H9 (cell line): Measurements from ENCODE around the gene C17orf78. TPM values are rescaled to one million over a fixed set of nuclear protein-coding genes. Genes with fewer than 3 reads are reported as not detected.

Experiments
- DNase-seq: peaks from one replicate; pipeline ENCODE4 v3.0.0-alpha.2; 2017
- H2AFZ ChIP-seq: one replicate; pipeline ENCODE4 v1.6.1; 2013; ENCODE audit warnings: mild to moderate bottlenecking, low read length, control low read depth, moderate library complexity
- H2AK5ac ChIP-seq: 2 replicates; pipeline ENCODE4 v1.6.1; 2013; ENCODE audit warnings: low read length, control low read depth, mixed read lengths; ENCODE audit not compliant: insufficient read length
- H2BK120ac ChIP-seq: one replicate; pipeline ENCODE4 v1.6.1; 2013; ENCODE audit warnings: low read depth, mild to moderate bottlenecking, low read length, control low read depth, inconsistent platforms; ENCODE audit not compliant: poor library complexity, severe bottlenecking
- H2BK12ac ChIP-seq: 2 replicates; pipeline ENCODE4 v1.6.1; 2013; ENCODE audit warnings: low read length, control low read depth, mixed read lengths, low read depth; ENCODE audit not compliant: insufficient read length
- H2BK15ac ChIP-seq: 2 replicates; pipeline ENCODE4 v1.6.1; 2013; ENCODE audit warnings: low read depth, low read length, control low read depth
- H2BK20ac ChIP-seq: one replicate; pipeline ENCODE4 v1.6.1; 2013; ENCODE audit warnings: low read depth, mild to moderate bottlenecking, low read length, control low read depth, inconsistent platforms; ENCODE audit not compliant: poor library complexity, severe bottlenecking
- H2BK5ac ChIP-seq: 2 replicates; pipeline ENCODE4 v1.6.1; 2013; ENCODE audit warnings: low read length, control low read depth, mixed read lengths; ENCODE audit not compliant: insufficient read length
- H3K14ac ChIP-seq: 2 replicates; pipeline ENCODE4 v1.6.1; 2013; ENCODE audit warnings: low read length, control low read depth; ENCODE audit not compliant: insufficient read depth
- H3K18ac ChIP-seq: 2 replicates; pipeline ENCODE4 v1.6.1; 2013; ENCODE audit warnings: low read depth, mild to moderate bottlenecking, mixed read lengths, low read length, control low read depth; ENCODE audit not compliant: insufficient read length
- H3K23ac ChIP-seq: 2 replicates; pipeline ENCODE4 v1.6.1; 2013; ENCODE audit warnings: low read length, control low read depth, mixed read lengths, low read depth; ENCODE audit not compliant: insufficient read length
- H3K23me2 ChIP-seq: 2 replicates; pipeline ENCODE4 v1.6.1; 2013; ENCODE audit warnings: low read depth, mild to moderate bottlenecking, mixed read lengths, low read length, control low read depth; ENCODE audit not compliant: insufficient read length, poor library complexity, severe bottlenecking
- H3K27ac ChIP-seq: 2 replicates; pipeline ENCODE4 v1.5.1; 2013; ENCODE audit warnings: low read length, control low read depth, mixed read lengths, low read depth; ENCODE audit not compliant: insufficient read length
- H3K27me3 ChIP-seq: 2 replicates; pipeline ENCODE4 v1.6.1; 2013; ENCODE audit warnings: low read length, control low read depth, inconsistent platforms; ENCODE audit not compliant: insufficient read depth
- H3K4ac ChIP-seq: 2 replicates; pipeline ENCODE4 v1.6.1; 2013; ENCODE audit warnings: low read depth, mild to moderate bottlenecking, control low read depth, inconsistent platforms, low read length, moderate library complexity
- H3K4me1 ChIP-seq: 2 replicates; pipeline ENCODE4 v1.6.1; 2013; ENCODE audit warnings: low read length, control low read depth, inconsistent platforms; ENCODE audit not compliant: insufficient read depth
- H3K4me2 ChIP-seq: 2 replicates; pipeline ENCODE4 v1.6.1; 2013; ENCODE audit warnings: low read length, control low read depth, mixed read lengths; ENCODE audit not compliant: insufficient read length, insufficient read depth
- H3K56ac ChIP-seq: 2 replicates; pipeline ENCODE4 v1.6.1; 2013; ENCODE audit warnings: low read depth, mild to moderate bottlenecking, mixed read lengths, low read length, control low read depth; ENCODE audit not compliant: insufficient read length
- H3K79me1 ChIP-seq: 2 replicates; pipeline ENCODE4 v1.6.1; 2013; ENCODE audit warnings: low read depth, mild to moderate bottlenecking, moderate library complexity, low read length, control low read depth, inconsistent platforms; ENCODE audit not compliant: insufficient read depth, poor library complexity, severe bottlenecking
- H3K79me2 ChIP-seq: 2 replicates; pipeline ENCODE4 v1.6.1; 2013; ENCODE audit warnings: low read length, control low read depth, inconsistent platforms; ENCODE audit not compliant: insufficient read depth
- H3K9ac ChIP-seq: 2 replicates; pipeline ENCODE4 v1.6.1; 2013; ENCODE audit warnings: low read length, control low read depth, mixed read lengths; ENCODE audit not compliant: insufficient read length; ENCODE audit errors: extremely low read depth
- H3K9me3 ChIP-seq: one replicate; pipeline ENCODE4 v1.6.1; 2013; ENCODE audit warnings: low read depth, low read length, inconsistent platforms; ENCODE audit not compliant: control insufficient read depth
- H3T11ph ChIP-seq: one replicate; pipeline ENCODE4 v1.6.1; 2013; ENCODE audit warnings: mild to moderate bottlenecking, low read length, control low read depth, inconsistent platforms
- H4K20me1 ChIP-seq: one replicate; pipeline ENCODE4 v1.6.1; 2013; ENCODE audit not compliant: control insufficient read depth, insufficient read length, insufficient read depth
- H4K5ac ChIP-seq: 2 replicates; pipeline ENCODE4 v1.6.1; 2013; ENCODE audit warnings: low read depth, mild to moderate bottlenecking, mixed read lengths, low read length, control low read depth; ENCODE audit not compliant: insufficient read length
- H4K8ac ChIP-seq: replicated peaks from 2 replicates; pipeline ENCODE4 v1.6.1; 2013; ENCODE audit warnings: low read length, control low read depth, mixed read lengths, low read depth; ENCODE audit not compliant: insufficient read length
- H4K91ac ChIP-seq: 2 replicates; pipeline ENCODE4 v1.6.1; 2013; ENCODE audit warnings: low read depth, mild to moderate bottlenecking, moderate library complexity, mixed read lengths, low read length, control low read depth; ENCODE audit not compliant: insufficient read length
- H3K27ac Mint-ChIP-seq, 3 experiments: 2 replicates in 2 of 3; 3 replicates in 1 of 3; pipeline ENCODE4 v1.8.0; 2020 to 2021; ENCODE audit warnings: mixed read lengths in 3 of 3, mild to moderate bottlenecking in 1 of 3, moderate library complexity in 1 of 3
- H3K27me3 Mint-ChIP-seq: 2 replicates; pipeline ENCODE4 v1.8.0; 2021; ENCODE audit warnings: low read depth, mild to moderate bottlenecking, moderate library complexity, mixed read lengths
- H3K36me3 Mint-ChIP-seq, 3 experiments: 2 replicates in 2 of 3; 3 replicates in 1 of 3; pipeline ENCODE4 v1.8.0; 2020 to 2021; ENCODE audit warnings: low read depth in 3 of 3, mixed read lengths in 3 of 3; ENCODE audit not compliant: insufficient read depth in 1 of 3
- H3K4me1 Mint-ChIP-seq, 2 experiments: 2 replicates each; pipeline ENCODE4 v1.8.0; 2020; ENCODE audit warnings: mixed read lengths in 2 of 2
- H3K4me3 Mint-ChIP-seq, 2 experiments: 2 replicates in 1 of 2; 3 replicates in 1 of 2; pipeline ENCODE4 v1.8.0; 2020 to 2021; ENCODE audit warnings: mild to moderate bottlenecking in 2 of 2, mixed read lengths in 2 of 2, moderate library complexity in 1 of 2
- H3K9me3 Mint-ChIP-seq, 2 experiments: 2 replicates in 1 of 2; 3 replicates in 1 of 2; pipeline ENCODE4 v1.8.0; 2020; ENCODE audit warnings: mild to moderate bottlenecking in 2 of 2, mixed read lengths in 2 of 2, moderate library complexity in 1 of 2
- WGBS: extraction: QIAGEN DNeasy Blood & Tissue Kit; methylation state at CpG from one replicate; pipeline ENCODE4 v1.1.7; 2013; ENCODE audit warnings: missing lambda C conversion rate, low lambda C conversion rate, mixed read lengths; ENCODE audit not compliant: insufficient read length; ENCODE audit errors: extremely low coverage; 5-methylcytosine and 5-hydroxymethylcytosine counted together
- total RNA-seq: library from RNA; stranded (reverse); gene quantifications from 2 replicates; pipeline ENCODE4 v1.2.1, GENCODE V29; 2021
- TF ChIP-seq, protein P1 (sequence below): fragments of 200-600 bp; sonication (generic); conservative IDR thresholded peaks from 3 replicates; pipeline ENCODE4 v1.8.0; 2021; ENCODE audit warnings: antibody characterized with exemption, mild to moderate bottlenecking

C17orf78 gene
- total RNA-seq, 1 experiment from 2014 or later = not detected

DNA sequence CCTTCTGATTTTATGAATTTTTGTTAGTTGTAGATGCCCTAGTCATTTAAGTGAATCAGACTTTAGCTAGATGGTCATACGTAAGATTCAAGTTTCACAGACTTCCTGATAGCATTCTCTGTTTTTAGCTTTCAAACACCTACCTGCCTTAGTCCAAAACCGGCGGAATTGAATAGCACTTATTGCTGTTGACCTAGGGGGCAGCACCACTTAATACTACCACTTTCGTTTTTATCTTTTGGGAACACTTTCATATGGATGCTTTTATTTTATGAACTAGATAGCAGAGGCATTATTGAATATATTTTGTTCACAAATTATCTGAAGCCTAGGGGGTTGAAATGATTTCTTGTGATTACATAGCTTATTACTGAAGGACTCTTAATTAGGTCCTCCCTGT lies 62.4 kb downstream of the C17orf78 start:
- Histone ChIP-seq H3K23ac (no peak overlapping the region), H3K27me3 (no peaks in the 10 kb centered on the region), H2AK5ac (no peak overlapping the region), H2BK12ac (no peak overlapping the region), H3K56ac (no peak overlapping the region), H4K5ac (no peak overlapping the region), H2BK120ac (no peak overlapping the region), H3K18ac (no peak overlapping the region), H3K79me1 (peaks cover 2% of the 10 kb centered on the region), H3K4me1 (no peaks in the 10 kb centered on the region), H3K23me2 (no peaks in the 10 kb centered on the region), H3K4me2 (no peak overlapping the region), H3K4ac (no peak overlapping the region), H3K9ac (no peak overlapping the region), H3K9me3 (no peaks in the 10 kb centered on the region), H4K20me1 (no peaks in the 10 kb centered on the region), H3K79me2 (no peaks in the 10 kb centered on the region), H2BK20ac (no peak overlapping the region), H3K27ac (no peak overlapping the region), H2BK5ac (no peak overlapping the region), H3K14ac (no peak overlapping the region), H2AFZ (no peak overlapping the region), H2BK15ac (no peak overlapping the region), H4K91ac (no peak overlapping the region), H3T11ph (no peak overlapping the region), H4K8ac (no peak overlapping the region)
- Mint-ChIP-seq H3K36me3 (peaks cover 4 to 60% (median 53%) of the 10 kb centered on the region in 3 experiments; a peak in 6 of 7 replicates), H3K27me3 (no peaks in the 10 kb centered on the region), H3K4me3 (no peak overlapping the region), H3K9me3 (no peaks in the 10 kb centered on the region), H3K4me1 (no peaks in the 10 kb centered on the region), H3K27ac (peak overlapping the region in 1 of 3 experiments; percentile 79; a peak in 1 of 7 replicates)
- no CpG with 5 or more reads among the region's 4 CpGs for WGBS
- no peak for DNase-seq
- TF ChIP-seq, protein P1, sequence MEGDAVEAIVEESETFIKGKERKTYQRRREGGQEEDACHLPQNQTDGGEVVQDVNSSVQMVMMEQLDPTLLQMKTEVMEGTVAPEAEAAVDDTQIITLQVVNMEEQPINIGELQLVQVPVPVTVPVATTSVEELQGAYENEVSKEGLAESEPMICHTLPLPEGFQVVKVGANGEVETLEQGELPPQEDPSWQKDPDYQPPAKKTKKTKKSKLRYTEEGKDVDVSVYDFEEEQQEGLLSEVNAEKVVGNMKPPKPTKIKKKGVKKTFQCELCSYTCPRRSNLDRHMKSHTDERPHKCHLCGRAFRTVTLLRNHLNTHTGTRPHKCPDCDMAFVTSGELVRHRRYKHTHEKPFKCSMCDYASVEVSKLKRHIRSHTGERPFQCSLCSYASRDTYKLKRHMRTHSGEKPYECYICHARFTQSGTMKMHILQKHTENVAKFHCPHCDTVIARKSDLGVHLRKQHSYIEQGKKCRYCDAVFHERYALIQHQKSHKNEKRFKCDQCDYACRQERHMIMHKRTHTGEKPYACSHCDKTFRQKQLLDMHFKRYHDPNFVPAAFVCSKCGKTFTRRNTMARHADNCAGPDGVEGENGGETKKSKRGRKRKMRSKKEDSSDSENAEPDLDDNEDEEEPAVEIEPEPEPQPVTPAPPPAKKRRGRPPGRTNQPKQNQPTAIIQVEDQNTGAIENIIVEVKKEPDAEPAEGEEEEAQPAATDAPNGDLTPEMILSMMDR = peak; percentile 66
